HG02981 (cell line): Measurements from ENCODE around the gene GTF2I.
A peak's percentile ranks its signal among the peaks of the same experiment; 100 is the strongest.
"Not testable (repeated sequence)": the region's sequence is repeated elsewhere in the genome, so short reads cannot be mapped to it uniquely, and the experiment has no call there.

ENCODE experiments used
- ATAC-seq: cut with Tn5 transposase; IDR thresholded peaks from one replicate; pipeline ENCODE4 v1.9.1; 2021; ENCODE audit warnings: mild to moderate bottlenecking, moderate library complexity; ENCODE audit not compliant: unreplicated experiment

Gene GTF2I

DNA sequence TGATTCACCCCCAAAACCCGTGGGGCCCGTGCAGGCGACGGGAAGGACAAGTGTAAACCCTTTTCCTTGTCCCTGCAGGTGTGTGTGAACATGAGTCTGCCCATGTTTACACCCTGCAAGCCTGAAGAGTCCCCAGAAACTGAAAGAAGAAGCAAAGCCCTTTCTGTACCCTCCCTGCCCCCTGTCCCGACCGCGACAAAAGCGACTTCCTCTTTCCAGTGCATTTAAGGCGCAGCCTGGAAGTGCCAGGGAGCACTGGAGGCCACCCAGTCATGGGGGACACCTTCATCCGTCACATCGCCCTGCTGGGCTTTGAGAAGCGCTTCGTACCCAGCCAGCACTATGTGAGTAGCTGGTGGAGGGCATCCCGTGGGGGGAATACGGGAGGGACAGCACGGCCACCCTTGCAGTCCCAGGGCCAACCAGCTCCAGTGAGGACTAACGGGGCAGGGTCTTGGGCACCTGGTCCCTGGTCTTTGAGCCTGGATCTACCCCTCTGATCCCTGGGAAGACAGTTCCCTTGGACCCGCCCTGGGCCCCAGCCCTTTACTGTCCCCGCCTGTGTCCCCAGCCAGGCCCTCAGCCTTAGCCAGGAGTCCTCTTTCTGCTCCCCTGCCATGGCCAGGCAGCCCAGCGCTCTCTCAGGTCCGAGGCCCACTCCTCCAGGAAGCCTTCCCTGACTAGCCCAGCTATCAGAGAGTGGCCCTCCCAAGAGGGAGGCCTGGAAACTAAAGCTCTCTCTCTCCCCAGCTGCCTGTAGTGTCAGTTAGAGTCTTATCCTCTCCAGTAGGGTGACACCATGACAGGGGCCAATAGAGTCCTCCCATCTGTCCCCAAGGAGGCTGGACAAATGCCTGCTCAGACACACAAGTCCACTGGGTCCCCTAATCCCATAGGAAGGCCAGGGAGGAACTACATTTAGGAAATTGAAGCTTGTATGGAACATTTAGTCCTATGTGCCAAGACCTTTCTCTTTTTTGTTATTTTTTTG is 116.5 kb downstream of the GTF2I start, which contains the start of gene NCF1:
TSS of gene NCF1 (plus strand) at position 252 of the 991 bp plus-strand sequence. CDS start at position 273, 21 bp downstream.
- peak; percentile 82 for ATAC-seq

DNA sequence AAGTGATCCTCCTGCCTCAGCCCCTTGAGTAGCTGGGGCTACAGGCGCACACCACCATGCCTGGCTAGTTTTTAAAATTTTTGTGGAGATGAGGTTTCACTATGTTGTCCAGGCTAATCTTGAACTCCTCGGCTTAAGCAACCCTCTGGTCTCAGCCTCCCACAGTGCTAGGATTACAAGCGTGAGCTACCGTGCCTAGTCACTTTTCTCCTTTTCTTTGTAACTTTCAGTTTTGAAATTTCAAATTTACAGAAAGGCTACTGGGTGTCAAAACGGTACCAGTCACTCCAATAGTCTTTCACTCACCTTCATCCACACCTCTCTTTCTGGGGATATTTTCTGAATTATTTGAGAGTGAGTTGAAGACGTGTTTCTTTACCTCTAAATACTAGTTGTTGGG is 117.6 kb downstream of the GTF2I start:
- ATAC-seq: not testable (repeated sequence)

DNA sequence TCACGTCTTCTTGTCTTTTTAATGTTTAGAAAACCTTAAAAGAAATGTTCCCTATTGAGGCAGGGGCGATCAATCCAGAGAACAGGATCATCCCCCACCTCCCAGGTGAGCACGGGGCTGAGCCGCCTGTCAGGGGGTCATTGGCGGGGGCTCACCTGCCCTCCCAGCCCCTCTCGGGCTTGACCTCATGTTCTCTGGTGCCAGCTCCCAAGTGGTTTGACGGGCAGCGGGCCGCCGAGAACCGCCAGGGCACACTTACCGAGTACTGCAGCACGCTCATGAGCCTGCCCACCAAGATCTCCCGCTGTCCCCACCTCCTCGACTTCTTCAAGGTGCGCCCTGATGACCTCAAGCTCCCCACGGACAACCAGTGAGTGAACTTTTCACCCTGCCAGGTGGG is 121.5 kb downstream of the GTF2I start:
- not testable (repeated sequence) for ATAC-seq

DNA sequence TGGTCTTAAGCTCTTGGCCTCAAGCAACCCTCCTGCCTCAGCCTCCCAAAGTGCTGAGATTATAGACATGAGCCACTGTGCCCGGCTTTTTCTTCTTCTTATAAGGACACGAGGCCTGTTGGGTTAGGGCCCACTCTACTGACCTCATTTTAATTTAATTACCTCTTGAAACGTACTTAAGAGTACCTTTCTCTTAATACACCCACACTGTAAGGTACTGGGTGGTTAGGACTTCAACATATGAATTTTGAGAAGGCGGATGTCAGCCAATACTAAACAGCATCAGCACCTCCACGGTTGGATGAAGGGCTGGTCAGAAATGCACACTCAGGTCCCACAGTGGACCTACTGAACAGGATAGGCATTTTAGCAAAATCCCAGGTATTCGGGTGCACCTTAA is 124.2 kb downstream of the GTF2I start:
- not testable (repeated sequence) for ATAC-seq

DNA sequence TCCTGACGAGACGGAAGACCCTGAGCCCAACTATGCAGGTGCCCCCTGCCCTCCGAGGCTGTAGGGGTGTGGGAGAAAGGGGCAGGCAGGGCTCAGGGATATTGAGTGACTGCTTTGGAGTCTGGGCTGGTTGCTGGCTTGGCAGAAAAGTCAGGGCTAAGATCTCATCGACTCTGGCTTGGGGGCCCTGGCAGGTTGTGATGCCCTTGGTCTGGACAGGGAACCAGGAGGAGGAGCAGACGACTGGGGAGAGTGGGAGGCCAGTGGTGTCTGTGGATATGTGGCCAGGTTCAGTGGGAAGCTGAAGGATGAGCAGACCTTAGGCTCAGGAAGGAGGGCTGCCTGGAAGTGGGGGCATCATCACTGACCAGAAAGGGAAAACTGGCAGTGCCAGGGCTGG is 126.1 kb downstream of the GTF2I start:
- ATAC-seq: not testable (repeated sequence)

DNA sequence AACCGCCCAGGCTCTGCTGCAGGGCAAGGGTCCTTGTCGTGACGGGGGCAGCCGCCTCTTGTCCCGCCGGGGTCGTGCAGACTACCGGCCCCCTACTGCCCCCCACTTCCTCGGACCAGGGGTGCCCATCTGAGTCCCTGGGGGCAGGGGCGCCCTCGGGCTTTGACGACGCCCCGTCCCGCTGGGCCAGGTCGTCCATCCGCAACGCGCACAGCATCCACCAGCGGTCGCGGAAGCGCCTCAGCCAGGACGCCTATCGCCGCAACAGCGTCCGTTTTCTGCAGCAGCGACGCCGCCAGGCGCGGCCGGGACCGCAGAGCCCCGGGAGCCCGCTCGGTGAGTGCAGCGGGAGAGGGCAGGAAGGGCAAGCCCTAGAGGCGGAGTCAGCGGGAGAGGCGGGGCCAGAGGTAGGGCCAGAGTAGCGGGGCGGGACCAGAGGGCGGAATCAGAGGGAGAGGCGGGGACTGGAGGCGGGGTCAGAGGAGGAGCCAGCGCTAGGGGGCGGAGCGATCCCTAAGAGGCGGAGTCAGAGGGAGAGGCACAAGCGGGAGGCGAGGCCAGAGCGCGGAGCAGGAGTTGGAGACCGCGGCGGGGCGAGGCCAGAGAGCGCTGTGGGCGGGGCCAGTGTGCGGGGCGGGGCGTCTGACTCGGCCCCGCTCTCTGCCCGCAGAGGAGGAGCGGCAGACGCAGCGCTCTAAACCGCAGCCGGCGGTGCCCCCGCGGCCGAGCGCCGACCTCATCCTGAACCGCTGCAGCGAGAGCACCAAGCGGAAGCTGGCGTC is 131.0 kb downstream of the GTF2I start:
- ATAC-seq: peak; percentile 86

DNA sequence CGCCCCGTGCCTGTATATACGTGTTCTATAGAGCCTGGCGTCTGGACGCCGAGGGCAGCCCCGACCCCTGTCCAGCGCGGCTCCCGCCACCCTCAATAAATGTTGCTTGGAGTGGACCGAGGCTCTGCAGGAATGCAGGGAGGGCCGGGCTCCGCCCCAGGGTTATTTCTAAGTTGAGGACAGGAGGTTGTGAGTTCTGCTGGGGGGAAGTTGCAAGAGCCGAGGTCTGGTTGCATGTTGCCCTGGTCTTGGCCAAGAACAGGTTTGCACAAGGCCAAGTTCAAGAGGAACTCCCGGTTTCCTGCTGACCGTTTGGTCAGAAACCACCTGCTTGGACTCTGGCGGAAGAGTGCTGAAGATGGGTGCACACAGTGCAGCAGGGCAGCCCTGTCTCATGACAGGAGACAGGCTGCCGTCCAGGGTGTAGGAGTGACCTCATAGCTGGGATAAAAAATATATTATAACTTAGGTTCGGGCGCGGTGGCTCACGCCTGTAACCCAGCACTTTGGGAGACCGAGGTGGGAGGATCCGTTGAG is 131.8 kb downstream of the GTF2I start:
- ATAC-seq: not testable (repeated sequence)

DNA sequence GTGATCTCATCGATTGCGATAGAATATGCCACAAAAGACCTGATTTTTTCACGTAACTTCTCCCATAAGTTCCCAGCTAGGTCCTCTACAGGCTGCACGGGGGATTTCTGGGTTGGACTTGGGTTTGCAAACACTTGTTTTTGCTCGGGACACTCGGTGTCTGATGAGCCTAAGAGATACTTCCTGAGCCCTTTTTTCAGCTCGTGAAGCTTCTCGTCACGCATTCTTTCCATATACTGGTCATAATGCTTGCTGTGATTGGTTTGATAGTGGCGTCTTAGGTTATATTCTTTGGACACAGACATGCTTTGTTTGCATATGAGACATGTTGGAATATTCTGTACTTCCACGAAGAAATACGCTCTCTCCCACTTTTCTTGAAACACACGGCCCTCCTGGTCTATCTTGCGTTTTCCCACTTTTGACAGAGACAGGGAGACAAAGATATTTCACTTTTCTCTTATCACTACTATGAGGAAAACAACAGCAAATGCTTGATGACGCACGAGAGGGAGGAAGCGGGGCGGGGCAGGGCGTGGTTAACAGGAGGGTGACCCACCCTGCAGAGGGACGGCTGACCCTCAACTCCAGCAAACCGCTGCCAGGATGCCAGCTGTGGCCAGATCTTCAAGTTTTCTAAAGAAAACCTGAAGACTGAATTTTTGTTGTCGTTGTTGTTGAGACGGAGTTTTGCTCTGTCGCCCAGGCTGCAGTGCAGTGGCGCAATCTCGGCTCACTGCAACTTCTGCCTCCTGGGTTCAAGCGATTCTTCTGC is 140.5 kb downstream of the GTF2I start:
- ATAC-seq: not testable (repeated sequence)

DNA sequence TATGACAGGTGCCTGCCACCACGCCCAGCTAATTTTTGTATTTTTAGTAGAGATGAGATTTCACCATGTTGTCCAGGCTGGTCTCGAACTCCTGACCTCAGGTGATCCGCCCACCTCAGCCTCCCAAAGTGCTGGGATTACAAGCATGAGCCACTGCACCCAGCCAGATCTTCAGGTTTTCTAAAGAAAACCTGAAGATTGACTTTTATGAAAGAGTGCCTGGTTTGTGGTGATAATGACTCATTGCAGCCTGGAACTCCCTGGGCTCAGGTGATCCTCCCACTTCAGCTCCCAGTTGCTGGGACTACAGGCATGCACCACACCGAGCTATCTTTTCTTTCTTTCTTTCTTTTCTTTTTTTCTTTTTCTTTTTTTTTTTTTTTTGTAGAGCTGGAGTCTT is 141.1 kb downstream of the GTF2I start:
- not testable (repeated sequence) for ATAC-seq
